A549 (cell line): ENCODE data around the gene CDC45.

ENCODE experiments used
- BHLHE40 ChIP-seq: IDR thresholded peaks from 2 replicates; pipeline ENCODE4 v1.6.1; 2012; ENCODE audit warnings: low read depth, low read length, inconsistent platforms
- CEBPB ChIP-seq, 2 experiments: fragments of >200 bp in 1 of 2; sonication (Bioruptor Twin) in 1 of 2; formaldehyde crosslinking in 1 of 2; IDR thresholded peaks; 2 replicates each; pipeline ENCODE4 v1.6.1; 2012 to 2016
- KDM1A ChIP-seq: fragments of 200-600 bp; sonication (generic); IDR thresholded peaks from 2 replicates; pipeline ENCODE4 v1.6.1; 2016; ENCODE audit warnings: low read depth, mild to moderate bottlenecking
- MAFK ChIP-seq: fragments of 450-650 bp; IDR thresholded peaks from 2 replicates; pipeline ENCODE4 v1.6.1; 2014; ENCODE audit not compliant: partially characterized antibody
- RFX5 ChIP-seq: fragments of 450-650 bp; IDR thresholded peaks from 2 replicates; pipeline ENCODE4 v1.7.1; 2014; ENCODE audit warnings: antibody characterized with exemption, mild to moderate bottlenecking, moderate library complexity
- TF ChIP-seq, protein P1 (sequence below): fragments of >200 bp; sonication (Bioruptor Twin); formaldehyde crosslinking; IDR thresholded peaks from 3 replicates; pipeline ENCODE4 v1.5.1; 2016

DNA sequence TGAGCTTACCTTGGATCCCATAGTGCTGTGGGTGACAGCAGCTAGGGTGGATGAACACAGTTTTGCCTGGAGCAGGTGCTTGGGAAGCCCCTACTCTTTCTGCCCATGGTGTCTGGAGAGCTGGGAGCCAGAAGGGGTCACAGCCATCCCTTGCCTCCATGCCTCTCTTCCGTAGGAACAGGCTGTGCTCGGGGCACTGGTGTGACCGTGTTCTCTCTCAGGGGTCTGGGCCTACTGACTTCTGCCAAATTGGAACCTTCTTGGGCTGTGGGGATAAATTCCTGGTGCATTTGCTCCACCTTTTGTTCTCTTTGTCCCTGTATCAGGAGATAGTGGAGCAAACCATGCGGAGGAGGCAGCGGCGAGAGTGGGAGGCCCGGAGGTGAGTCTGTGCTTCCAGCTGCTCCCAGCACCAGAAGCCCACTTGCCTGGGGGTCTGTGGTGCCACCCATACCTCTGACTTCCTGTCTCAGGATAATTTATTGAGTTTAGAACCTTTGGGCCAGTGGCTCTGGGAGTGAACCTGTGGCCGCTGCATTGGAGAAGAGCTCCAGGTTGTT lies 14.4 kb downstream of the CDC45 start:
- TF ChIP-seq, protein P1, sequence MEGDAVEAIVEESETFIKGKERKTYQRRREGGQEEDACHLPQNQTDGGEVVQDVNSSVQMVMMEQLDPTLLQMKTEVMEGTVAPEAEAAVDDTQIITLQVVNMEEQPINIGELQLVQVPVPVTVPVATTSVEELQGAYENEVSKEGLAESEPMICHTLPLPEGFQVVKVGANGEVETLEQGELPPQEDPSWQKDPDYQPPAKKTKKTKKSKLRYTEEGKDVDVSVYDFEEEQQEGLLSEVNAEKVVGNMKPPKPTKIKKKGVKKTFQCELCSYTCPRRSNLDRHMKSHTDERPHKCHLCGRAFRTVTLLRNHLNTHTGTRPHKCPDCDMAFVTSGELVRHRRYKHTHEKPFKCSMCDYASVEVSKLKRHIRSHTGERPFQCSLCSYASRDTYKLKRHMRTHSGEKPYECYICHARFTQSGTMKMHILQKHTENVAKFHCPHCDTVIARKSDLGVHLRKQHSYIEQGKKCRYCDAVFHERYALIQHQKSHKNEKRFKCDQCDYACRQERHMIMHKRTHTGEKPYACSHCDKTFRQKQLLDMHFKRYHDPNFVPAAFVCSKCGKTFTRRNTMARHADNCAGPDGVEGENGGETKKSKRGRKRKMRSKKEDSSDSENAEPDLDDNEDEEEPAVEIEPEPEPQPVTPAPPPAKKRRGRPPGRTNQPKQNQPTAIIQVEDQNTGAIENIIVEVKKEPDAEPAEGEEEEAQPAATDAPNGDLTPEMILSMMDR = no peak
- TF ChIP-seq CEBPB (IDR thresholded peaks at IDR 0.05) (no peak), MAFK (no peak), KDM1A (no peak), BHLHE40 (no peak), RFX5 (no peak)
